Cardiac fibroblast (primary cell): ENCODE data around the gene OR5B12.

Source experiments
- DNase-seq, 2 donors: peaks; one replicate each; pipeline versions ENCODE4 v3.0.0 to v3.0.0-alpha.2; 2010; ENCODE audit warnings: low read depth in 2 of 2
- H3K4me3 ChIP-seq, 2 donors: replicated peaks in 1 of 2; 1 replicate in 1 of 2; 2 replicates in 1 of 2; pipeline ENCODE4 v1.5.1; 2011; ENCODE audit warnings: low read depth in 2 of 2, low read length in 2 of 2, mild to moderate bottlenecking in 2 of 2, moderate library complexity in 1 of 2
- CTCF ChIP-seq: IDR thresholded peaks from one replicate; pipeline ENCODE4 v1.5.1; 2011; ENCODE audit warnings: low read depth, mild to moderate bottlenecking, low read length, inconsistent platforms

OR5B12 gene

GRCh38 chr11:58442136-58442535 lies at the start of gene OR5B12:
Gene OR5B12, minus strand, starts transcription at chr11:58442236. Its CDS starts 2,085 bp downstream, at chr11:58440151.
- DNase-seq: no peak
- H3K4me3 ChIP-seq: no peak within 1 kb of the TSS
- no peak for TF ChIP-seq CTCF

GRCh38 chr11:58490827-58491226 lies 48.8 kb upstream of the OR5B12 start:
- H3K4me3 ChIP-seq: no peak overlapping the region
- TF ChIP-seq CTCF: no peak
- DNase-seq: no peak

- TF ChIP-seq CTCF: no peak
- DNase-seq: no peak
These were observed 45.1 kb upstream of the OR5B12 start for GRCh38 chr11:58487170-58487569.

GRCh38 chr11:58485961-58486360 lies 43.9 kb upstream of the OR5B12 start:
- no peak for TF ChIP-seq CTCF
- no peak for DNase-seq
- no peak overlapping the region for H3K4me3 ChIP-seq

More at GRCh38 chr11:58487170-58487569, 45.1 kb upstream of the OR5B12 start:
- no peak overlapping the region for H3K4me3 ChIP-seq

GRCh38 chr11:58471892-58472291 lies 29.9 kb upstream of the OR5B12 start:
- no peak for DNase-seq
- H3K4me3 ChIP-seq: no peak overlapping the region
- no peak for TF ChIP-seq CTCF

- no peak overlapping the region for H3K4me3 ChIP-seq
- DNase-seq: peak in 1 of 2 donors; percentile 16
- TF ChIP-seq CTCF: no peak
These were observed 24.3 kb upstream of the OR5B12 start for GRCh38 chr11:58466293-58466692.

GRCh38 chr11:58465690-58466089 lies 23.7 kb upstream of the OR5B12 start:
- no peak for DNase-seq
- no peak for TF ChIP-seq CTCF
- no peak overlapping the region for H3K4me3 ChIP-seq
